ENCODE results near the gene SMIM31.

SMIM31 gene

DNA sequence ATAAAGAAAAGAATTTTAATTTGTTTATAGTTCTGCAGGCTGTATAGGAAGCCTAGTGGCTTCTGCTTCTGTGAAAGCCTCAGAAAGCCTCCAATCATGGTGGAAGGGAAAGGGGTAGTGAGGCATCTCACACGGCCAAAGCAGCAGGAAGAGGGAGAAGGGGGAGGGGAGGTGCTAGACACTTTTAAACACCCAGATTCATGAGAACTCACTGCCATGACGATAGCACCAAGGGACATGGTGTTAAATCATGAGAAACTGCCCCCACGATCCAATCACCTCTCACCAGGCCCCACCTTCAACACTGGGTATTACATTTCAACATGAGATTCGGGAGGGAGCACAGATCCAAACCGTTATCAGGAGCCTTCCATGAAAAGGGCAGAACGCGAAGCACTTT is 18.1 kb downstream of the SMIM31 start:
- no peaks in the 10 kb centered on the region for H3K4me1 ChIP-seq (ENCODE audit: control insufficient read depth, low read length)
- no peaks in the 10 kb centered on the region for H3K79me2 ChIP-seq (ENCODE audit: control insufficient read depth, low read length)

DNA sequence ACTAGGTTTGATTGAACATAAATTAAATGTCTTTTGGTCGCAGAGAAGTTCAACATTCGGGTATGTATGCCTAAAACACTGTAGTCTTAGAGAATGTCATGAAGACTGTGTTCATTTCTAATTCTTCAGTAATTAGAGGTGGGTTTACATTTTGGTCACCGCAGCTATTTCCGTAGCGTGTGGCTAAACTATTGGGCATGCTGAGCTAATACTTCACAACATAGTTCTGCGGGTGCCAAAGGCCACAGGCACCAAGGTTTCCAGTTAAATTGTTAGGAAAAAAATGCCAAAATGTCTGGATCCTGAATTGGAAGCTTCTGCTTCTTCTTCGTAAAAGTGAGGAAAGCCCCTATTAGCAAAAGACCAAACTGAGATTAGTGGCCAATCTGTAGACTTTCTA is 25.1 kb downstream of the SMIM31 start:
- Histone ChIP-seq H3K79me2 (ENCODE audit: control insufficient read depth, low read length) (no peaks in the 10 kb centered on the region), H3K4me1 (ENCODE audit: control insufficient read depth, low read length) (no peaks in the 10 kb centered on the region), H3K27me3 (ENCODE audit: control insufficient read depth, low read length) (peaks cover 9% of the 10 kb centered on the region; the same call in 1 of the 2 replicates), H3K9me3 (ENCODE audit: control insufficient read depth, insufficient read depth, low read length) (no peaks in the 10 kb centered on the region), H3F3A (ENCODE audit: control insufficient read depth, insufficient read depth) (no peaks in the 10 kb centered on the region), H3K4me2 (ENCODE audit: low read length) (no peak overlapping the region), H3K27ac (ENCODE audit: low read depth, low read length) (no peak overlapping the region), H4K20me1 (ENCODE audit: control insufficient read depth, insufficient read depth, low read depth, low read length) (no peaks in the 10 kb centered on the region), H3K36me3 (ENCODE audit: control insufficient read depth, low read length) (no peaks in the 10 kb centered on the region), H3K9me2 (replicated peaks; ENCODE audit: control insufficient read depth, low read length) (no peaks in the 10 kb centered on the region), H3K4me3 (ENCODE audit: low read length) (no peak overlapping the region)
- no peak for TF ChIP-seq EZH2phosphoT487 (IDR thresholded peaks at IDR 0.05; ENCODE audit: borderline replicate concordance, low read length)
- TF ChIP-seq, protein P1, sequence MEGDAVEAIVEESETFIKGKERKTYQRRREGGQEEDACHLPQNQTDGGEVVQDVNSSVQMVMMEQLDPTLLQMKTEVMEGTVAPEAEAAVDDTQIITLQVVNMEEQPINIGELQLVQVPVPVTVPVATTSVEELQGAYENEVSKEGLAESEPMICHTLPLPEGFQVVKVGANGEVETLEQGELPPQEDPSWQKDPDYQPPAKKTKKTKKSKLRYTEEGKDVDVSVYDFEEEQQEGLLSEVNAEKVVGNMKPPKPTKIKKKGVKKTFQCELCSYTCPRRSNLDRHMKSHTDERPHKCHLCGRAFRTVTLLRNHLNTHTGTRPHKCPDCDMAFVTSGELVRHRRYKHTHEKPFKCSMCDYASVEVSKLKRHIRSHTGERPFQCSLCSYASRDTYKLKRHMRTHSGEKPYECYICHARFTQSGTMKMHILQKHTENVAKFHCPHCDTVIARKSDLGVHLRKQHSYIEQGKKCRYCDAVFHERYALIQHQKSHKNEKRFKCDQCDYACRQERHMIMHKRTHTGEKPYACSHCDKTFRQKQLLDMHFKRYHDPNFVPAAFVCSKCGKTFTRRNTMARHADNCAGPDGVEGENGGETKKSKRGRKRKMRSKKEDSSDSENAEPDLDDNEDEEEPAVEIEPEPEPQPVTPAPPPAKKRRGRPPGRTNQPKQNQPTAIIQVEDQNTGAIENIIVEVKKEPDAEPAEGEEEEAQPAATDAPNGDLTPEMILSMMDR (IDR thresholded peaks at IDR 0.05; ENCODE audit: low read depth, low read length, poor library complexity, severe bottlenecking), result no peak

More for the DNA sequence above, 18.1 kb downstream of the SMIM31 start:
- H3K4me3 ChIP-seq (ENCODE audit: low read length), result no peak overlapping the region
- no peaks in the 10 kb centered on the region for H3K36me3 ChIP-seq (ENCODE audit: control insufficient read depth, low read length)
- H3K27me3 ChIP-seq (ENCODE audit: control insufficient read depth, low read length), result peaks cover 6% of the 10 kb centered on the region; the same call in 1 of the 2 replicates
- no peaks in the 10 kb centered on the region for H3K9me2 ChIP-seq (replicated peaks; ENCODE audit: control insufficient read depth, low read length)
- H4K20me1 ChIP-seq (ENCODE audit: control insufficient read depth, insufficient read depth, low read depth, low read length), result no peaks in the 10 kb centered on the region
- no peak overlapping the region for H3K27ac ChIP-seq (ENCODE audit: low read depth, low read length)
- no peaks in the 10 kb centered on the region for H3F3A ChIP-seq (ENCODE audit: control insufficient read depth, insufficient read depth)
- no peak overlapping the region for H3K4me2 ChIP-seq (ENCODE audit: low read length)
- TF ChIP-seq, protein P1 (IDR thresholded peaks at IDR 0.05; ENCODE audit: low read depth, low read length, poor library complexity, severe bottlenecking), result no peak
- TF ChIP-seq EZH2phosphoT487 (IDR thresholded peaks at IDR 0.05; ENCODE audit: borderline replicate concordance, low read length), result no peak
- H3K9me3 ChIP-seq (ENCODE audit: control insufficient read depth, insufficient read depth, low read length), result no peaks in the 10 kb centered on the region

DNA sequence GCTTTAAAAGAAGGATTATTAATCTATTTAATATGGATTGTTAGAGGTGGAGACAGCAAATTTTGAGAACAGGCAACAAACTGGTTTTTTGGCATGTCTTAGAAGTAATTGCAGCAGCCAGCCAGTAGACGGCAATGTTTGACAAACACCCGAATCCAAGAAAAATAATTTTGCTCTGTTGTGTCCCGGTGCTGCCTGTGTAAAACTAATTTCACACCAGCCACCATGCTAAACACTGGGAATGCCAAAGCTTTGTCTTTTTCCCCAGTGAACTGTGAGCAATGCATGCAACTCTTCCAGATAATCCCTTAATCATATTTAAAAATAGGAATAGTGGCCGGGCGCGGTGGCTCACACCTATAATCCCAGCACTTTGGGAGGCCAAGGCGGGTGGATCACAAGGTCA is 25.9 kb downstream of the SMIM31 start:
- H4K20me1 ChIP-seq (ENCODE audit: control insufficient read depth, insufficient read depth, low read depth, low read length), result no peaks in the 10 kb centered on the region
- H3K27ac ChIP-seq (ENCODE audit: low read depth, low read length), result no peak overlapping the region
- H3K4me2 ChIP-seq (ENCODE audit: low read length), result no peak overlapping the region
- H3F3A ChIP-seq (ENCODE audit: control insufficient read depth, insufficient read depth), result no peaks in the 10 kb centered on the region
- H3K27me3 ChIP-seq (ENCODE audit: control insufficient read depth, low read length), result peaks cover 9% of the 10 kb centered on the region; the same call in 1 of the 2 replicates
- H3K4me1 ChIP-seq (ENCODE audit: control insufficient read depth, low read length), result no peaks in the 10 kb centered on the region
- no peak overlapping the region for H3K4me3 ChIP-seq (ENCODE audit: low read length)
- no peaks in the 10 kb centered on the region for H3K9me3 ChIP-seq (ENCODE audit: control insufficient read depth, insufficient read depth, low read length)
- H3K79me2 ChIP-seq (ENCODE audit: control insufficient read depth, low read length), result no peaks in the 10 kb centered on the region
- no peak for TF ChIP-seq EZH2phosphoT487 (IDR thresholded peaks at IDR 0.05; ENCODE audit: borderline replicate concordance, low read length)
- TF ChIP-seq, protein P1 (IDR thresholded peaks at IDR 0.05; ENCODE audit: low read depth, low read length, poor library complexity, severe bottlenecking), result peak; percentile 76
- H3K36me3 ChIP-seq (ENCODE audit: control insufficient read depth, low read length), result no peaks in the 10 kb centered on the region
- H3K9me2 ChIP-seq (replicated peaks; ENCODE audit: control insufficient read depth, low read length), result no peaks in the 10 kb centered on the region
